ENCODE measurements around the gene PPM1F. TPM values are rescaled to one million over a fixed set of nuclear protein-coding genes. Genes with fewer than 3 reads are reported as not detected.

Gene PPM1F
- total and polyA plus RNA-seq, 2 experiments from 2014 or later = 15.1 to 41.6 TPM

GRCh38 chr22:21921729-21922128, 30.9 kb downstream of the PPM1F start:
- Histone ChIP-seq H4K20me1 (ENCODE audit: insufficient read depth) (no peaks in the 10 kb centered on the region), H3F3A (ENCODE audit: insufficient read depth) (no peaks in the 10 kb centered on the region), H3K4me2 (ENCODE audit: unreplicated experiment) (no peak overlapping the region), H3K27me3 (replicated peaks; ENCODE audit: insufficient read depth) (no peaks in the 10 kb centered on the region), H3K4me1 (ENCODE audit: insufficient read depth) (no peaks in the 10 kb centered on the region), H2AFZ (no peak overlapping the region), H3K9me3 (ENCODE audit: low read depth) (no peaks in the 10 kb centered on the region), H3K9ac (no peak overlapping the region), H3K27ac (no peak overlapping the region), H3K79me2 (ENCODE audit: insufficient read depth) (no peaks in the 10 kb centered on the region), H3K9me2 (ENCODE audit: insufficient read depth) (no peaks in the 10 kb centered on the region), H3K4me3 (no peak overlapping the region), H3K36me3 (ENCODE audit: low read depth) (no peaks in the 10 kb centered on the region; the same call in 1 of the 2 replicates)
- DNase-seq = peak; percentile 26
- 81 to 82% methylated on average over 8 of the region's 8 CpGs for WGBS, 2 experiments (ENCODE audit: low coverage in 1 of 2, low lambda C conversion rate in 2 of 2, missing lambda C conversion rate in 2 of 2)
- TF ChIP-seq EZH2 (IDR thresholded peaks at IDR 0.05; ENCODE audit: insufficient read depth, poor library complexity, severe bottlenecking) (no peak), EZH2phosphoT487 (IDR thresholded peaks at IDR 0.05; ENCODE audit: insufficient read depth, low read depth) (no peak)
- in situ Hi-C loops (cut with MboI) = no loop called here

DNA sequence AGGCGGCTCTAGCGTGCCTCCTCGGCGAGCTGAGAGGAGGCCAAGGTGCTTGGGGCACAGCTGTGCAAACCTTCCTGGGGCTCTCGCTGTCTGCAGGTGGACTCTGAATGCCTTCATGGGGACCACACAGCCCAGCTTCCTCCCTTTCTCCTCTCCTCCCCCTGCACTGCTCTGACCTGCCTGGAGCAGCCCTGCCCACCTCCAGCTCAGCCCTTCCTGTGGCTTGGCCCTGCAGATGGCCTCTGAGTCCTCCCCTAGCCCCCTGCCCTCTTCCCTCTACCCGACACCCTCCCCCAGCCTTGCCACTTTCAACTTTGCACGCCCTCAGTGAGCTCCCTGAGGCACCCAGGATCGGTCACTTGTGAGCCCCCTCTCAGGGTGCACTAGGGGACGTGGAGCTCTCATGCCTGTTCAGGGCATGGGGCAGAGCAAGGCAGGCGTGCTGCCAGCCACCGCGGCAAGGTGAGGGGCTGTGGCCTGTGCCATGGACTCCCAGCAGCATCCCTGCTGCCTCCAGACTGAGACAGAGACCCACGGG, 31.4 kb downstream of the PPM1F start:
- no peaks in the 10 kb centered on the region for H3K4me1 ChIP-seq (ENCODE audit: insufficient read depth)
- no peak for DNase-seq
- H3K27ac ChIP-seq = no peak overlapping the region
- H3K9ac ChIP-seq = no peak overlapping the region
- H3K79me2 ChIP-seq (ENCODE audit: insufficient read depth) = no peaks in the 10 kb centered on the region
- 86 to 93% methylated on average over 13 of the region's 13 CpGs for WGBS, 2 experiments (ENCODE audit: low coverage in 1 of 2, low lambda C conversion rate in 2 of 2, missing lambda C conversion rate in 2 of 2)
- in situ Hi-C loops (cut with MboI) = no loop called here
- H3K36me3 ChIP-seq (ENCODE audit: low read depth) = no peaks in the 10 kb centered on the region; the same call in 1 of the 2 replicates
- H2AFZ ChIP-seq = no peak overlapping the region
- H3F3A ChIP-seq (ENCODE audit: insufficient read depth) = no peaks in the 10 kb centered on the region
- TF ChIP-seq EZH2phosphoT487 (IDR thresholded peaks at IDR 0.05; ENCODE audit: insufficient read depth, low read depth) = no peak
- no peak for TF ChIP-seq EZH2 (IDR thresholded peaks at IDR 0.05; ENCODE audit: insufficient read depth, poor library complexity, severe bottlenecking)
- H4K20me1 ChIP-seq (ENCODE audit: insufficient read depth) = no peaks in the 10 kb centered on the region
- H3K9me3 ChIP-seq (ENCODE audit: low read depth) = no peaks in the 10 kb centered on the region
- H3K4me2 ChIP-seq (ENCODE audit: unreplicated experiment) = no peak overlapping the region
- no peaks in the 10 kb centered on the region for H3K9me2 ChIP-seq (ENCODE audit: insufficient read depth)
- no peaks in the 10 kb centered on the region for H3K27me3 ChIP-seq (replicated peaks; ENCODE audit: insufficient read depth)
- no peak overlapping the region for H3K4me3 ChIP-seq

DNA sequence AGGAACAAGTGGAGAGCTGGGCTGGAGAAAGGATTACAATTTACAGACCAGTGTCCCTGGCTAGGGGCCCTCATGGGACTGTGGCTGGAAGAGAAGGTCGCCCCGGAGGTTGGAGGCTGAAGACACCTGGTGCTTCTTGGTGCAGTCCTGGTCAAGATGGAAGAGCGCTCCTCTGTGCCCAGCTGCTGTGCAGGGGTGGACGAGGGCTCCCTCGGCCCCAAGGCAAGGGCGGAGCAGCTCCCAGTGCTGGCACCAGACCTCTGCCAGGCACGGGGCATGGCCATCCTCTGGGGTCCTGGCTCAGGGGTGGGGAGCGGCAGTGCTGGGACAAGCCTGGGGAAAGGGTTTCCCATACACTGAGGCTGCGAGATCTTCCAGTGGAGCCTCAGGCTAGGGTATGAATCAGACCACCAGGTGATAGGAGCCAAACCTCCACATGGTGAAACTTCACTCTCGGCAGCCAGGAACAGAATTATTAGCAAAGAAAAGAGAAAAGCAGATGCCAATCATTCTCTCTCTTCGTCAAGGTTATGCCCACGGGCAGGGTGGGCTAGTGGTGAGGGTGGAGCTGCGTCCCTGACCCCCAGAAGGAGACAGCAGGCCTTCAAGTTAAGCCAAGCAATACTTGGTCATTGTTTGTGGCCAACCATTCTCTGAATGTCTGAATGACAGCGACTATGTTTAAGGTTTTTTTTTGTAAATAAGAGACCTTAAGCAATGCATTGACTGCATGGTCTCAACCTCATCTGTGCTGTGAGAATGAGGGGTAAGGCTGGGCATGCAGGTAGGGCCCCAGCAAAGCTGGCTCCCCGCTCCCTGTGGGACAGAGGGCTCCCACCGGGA, 32.1 kb downstream of the PPM1F start:
- Histone ChIP-seq H3F3A (ENCODE audit: insufficient read depth) (no peaks in the 10 kb centered on the region), H3K27ac (no peak overlapping the region), H3K27me3 (replicated peaks; ENCODE audit: insufficient read depth) (no peaks in the 10 kb centered on the region), H3K79me2 (ENCODE audit: insufficient read depth) (no peaks in the 10 kb centered on the region), H3K9ac (no peak overlapping the region), H3K9me2 (ENCODE audit: insufficient read depth) (no peaks in the 10 kb centered on the region), H3K4me3 (no peak overlapping the region), H3K4me2 (ENCODE audit: unreplicated experiment) (no peak overlapping the region), H3K4me1 (ENCODE audit: insufficient read depth) (no peaks in the 10 kb centered on the region), H2AFZ (no peak overlapping the region), H4K20me1 (ENCODE audit: insufficient read depth) (no peaks in the 10 kb centered on the region), H3K9me3 (ENCODE audit: low read depth) (no peaks in the 10 kb centered on the region), H3K36me3 (ENCODE audit: low read depth) (no peaks in the 10 kb centered on the region; the same call in 1 of the 2 replicates)
- no peak for TF ChIP-seq EZH2 (IDR thresholded peaks at IDR 0.05; ENCODE audit: insufficient read depth, poor library complexity, severe bottlenecking)
- TF ChIP-seq EZH2phosphoT487 (IDR thresholded peaks at IDR 0.05; ENCODE audit: insufficient read depth, low read depth) = no peak
- WGBS, 2 experiments (ENCODE audit: low coverage in 1 of 2, low lambda C conversion rate in 2 of 2, missing lambda C conversion rate in 2 of 2) = 85 to 90% methylated on average over 16 of the region's 16 CpGs
- DNase-seq = no peak
- in situ Hi-C loops (cut with MboI) = no loop called here

GRCh38 chr22:21919526-21920307, 32.9 kb downstream of the PPM1F start:
- no peak for TF ChIP-seq EZH2 (IDR thresholded peaks at IDR 0.05; ENCODE audit: insufficient read depth, poor library complexity, severe bottlenecking)
- no peak for TF ChIP-seq EZH2phosphoT487 (IDR thresholded peaks at IDR 0.05; ENCODE audit: insufficient read depth, low read depth)
- in situ Hi-C loops (cut with MboI) = no loop called here
- Histone ChIP-seq H3K36me3 (ENCODE audit: low read depth) (no peaks in the 10 kb centered on the region), H3K9me2 (ENCODE audit: insufficient read depth) (no peaks in the 10 kb centered on the region), H3K9ac (no peak overlapping the region), H3K9me3 (ENCODE audit: low read depth) (no peaks in the 10 kb centered on the region), H2AFZ (no peak overlapping the region), H3F3A (ENCODE audit: insufficient read depth) (no peaks in the 10 kb centered on the region), H4K20me1 (ENCODE audit: insufficient read depth) (no peaks in the 10 kb centered on the region), H3K27me3 (replicated peaks; ENCODE audit: insufficient read depth) (no peaks in the 10 kb centered on the region), H3K27ac (no peak overlapping the region), H3K4me1 (ENCODE audit: insufficient read depth) (no peaks in the 10 kb centered on the region), H3K4me2 (ENCODE audit: unreplicated experiment) (no peak overlapping the region), H3K79me2 (ENCODE audit: insufficient read depth) (no peaks in the 10 kb centered on the region), H3K4me3 (no peak overlapping the region)
- WGBS, 2 experiments (ENCODE audit: low coverage in 1 of 2, low lambda C conversion rate in 2 of 2, missing lambda C conversion rate in 2 of 2) = 71 to 73% methylated on average over 20 of the region's 20 CpGs
- DNase-seq = no peak
